H9 (cell line): ENCODE results near the gene HP. TPM values are rescaled to one million over a fixed set of nuclear protein-coding genes. Genes with fewer than 3 reads are reported as not detected.

ENCODE experiments used
- DNase-seq: peaks from one replicate; pipeline ENCODE4 v3.0.0-alpha.2; 2017
- H2AFZ ChIP-seq: one replicate; pipeline ENCODE4 v1.6.1; 2013; ENCODE audit warnings: mild to moderate bottlenecking, low read length, control low read depth, moderate library complexity
- H2AK5ac ChIP-seq: 2 replicates; pipeline ENCODE4 v1.6.1; 2013; ENCODE audit warnings: low read length, control low read depth, mixed read lengths; ENCODE audit not compliant: insufficient read length
- H2BK120ac ChIP-seq: one replicate; pipeline ENCODE4 v1.6.1; 2013; ENCODE audit warnings: low read depth, mild to moderate bottlenecking, low read length, control low read depth, inconsistent platforms; ENCODE audit not compliant: poor library complexity, severe bottlenecking
- H2BK12ac ChIP-seq: 2 replicates; pipeline ENCODE4 v1.6.1; 2013; ENCODE audit warnings: low read length, control low read depth, mixed read lengths, low read depth; ENCODE audit not compliant: insufficient read length
- H2BK15ac ChIP-seq: 2 replicates; pipeline ENCODE4 v1.6.1; 2013; ENCODE audit warnings: low read depth, low read length, control low read depth
- H2BK20ac ChIP-seq: one replicate; pipeline ENCODE4 v1.6.1; 2013; ENCODE audit warnings: low read depth, mild to moderate bottlenecking, low read length, control low read depth, inconsistent platforms; ENCODE audit not compliant: poor library complexity, severe bottlenecking
- H2BK5ac ChIP-seq: 2 replicates; pipeline ENCODE4 v1.6.1; 2013; ENCODE audit warnings: low read length, control low read depth, mixed read lengths; ENCODE audit not compliant: insufficient read length
- H3K14ac ChIP-seq: 2 replicates; pipeline ENCODE4 v1.6.1; 2013; ENCODE audit warnings: low read length, control low read depth; ENCODE audit not compliant: insufficient read depth
- H3K18ac ChIP-seq: 2 replicates; pipeline ENCODE4 v1.6.1; 2013; ENCODE audit warnings: low read depth, mild to moderate bottlenecking, mixed read lengths, low read length, control low read depth; ENCODE audit not compliant: insufficient read length
- H3K23ac ChIP-seq: 2 replicates; pipeline ENCODE4 v1.6.1; 2013; ENCODE audit warnings: low read length, control low read depth, mixed read lengths, low read depth; ENCODE audit not compliant: insufficient read length
- H3K23me2 ChIP-seq: 2 replicates; pipeline ENCODE4 v1.6.1; 2013; ENCODE audit warnings: low read depth, mild to moderate bottlenecking, mixed read lengths, low read length, control low read depth; ENCODE audit not compliant: insufficient read length, poor library complexity, severe bottlenecking
- H3K27ac ChIP-seq: 2 replicates; pipeline ENCODE4 v1.5.1; 2013; ENCODE audit warnings: low read length, control low read depth, mixed read lengths, low read depth; ENCODE audit not compliant: insufficient read length
- H3K27me3 ChIP-seq: 2 replicates; pipeline ENCODE4 v1.6.1; 2013; ENCODE audit warnings: low read length, control low read depth, inconsistent platforms; ENCODE audit not compliant: insufficient read depth
- H3K4ac ChIP-seq: 2 replicates; pipeline ENCODE4 v1.6.1; 2013; ENCODE audit warnings: low read depth, mild to moderate bottlenecking, control low read depth, inconsistent platforms, low read length, moderate library complexity
- H3K4me1 ChIP-seq: 2 replicates; pipeline ENCODE4 v1.6.1; 2013; ENCODE audit warnings: low read length, control low read depth, inconsistent platforms; ENCODE audit not compliant: insufficient read depth
- H3K4me2 ChIP-seq: 2 replicates; pipeline ENCODE4 v1.6.1; 2013; ENCODE audit warnings: low read length, control low read depth, mixed read lengths; ENCODE audit not compliant: insufficient read length, insufficient read depth
- H3K56ac ChIP-seq: 2 replicates; pipeline ENCODE4 v1.6.1; 2013; ENCODE audit warnings: low read depth, mild to moderate bottlenecking, mixed read lengths, low read length, control low read depth; ENCODE audit not compliant: insufficient read length
- H3K79me1 ChIP-seq: 2 replicates; pipeline ENCODE4 v1.6.1; 2013; ENCODE audit warnings: low read depth, mild to moderate bottlenecking, moderate library complexity, low read length, control low read depth, inconsistent platforms; ENCODE audit not compliant: insufficient read depth, poor library complexity, severe bottlenecking
- H3K79me2 ChIP-seq: 2 replicates; pipeline ENCODE4 v1.6.1; 2013; ENCODE audit warnings: low read length, control low read depth, inconsistent platforms; ENCODE audit not compliant: insufficient read depth
- H3K9ac ChIP-seq: 2 replicates; pipeline ENCODE4 v1.6.1; 2013; ENCODE audit warnings: low read length, control low read depth, mixed read lengths; ENCODE audit not compliant: insufficient read length; ENCODE audit errors: extremely low read depth
- H3K9me3 ChIP-seq: one replicate; pipeline ENCODE4 v1.6.1; 2013; ENCODE audit warnings: low read depth, low read length, inconsistent platforms; ENCODE audit not compliant: control insufficient read depth
- H3T11ph ChIP-seq: one replicate; pipeline ENCODE4 v1.6.1; 2013; ENCODE audit warnings: mild to moderate bottlenecking, low read length, control low read depth, inconsistent platforms
- H4K20me1 ChIP-seq: one replicate; pipeline ENCODE4 v1.6.1; 2013; ENCODE audit not compliant: control insufficient read depth, insufficient read length, insufficient read depth
- H4K5ac ChIP-seq: 2 replicates; pipeline ENCODE4 v1.6.1; 2013; ENCODE audit warnings: low read depth, mild to moderate bottlenecking, mixed read lengths, low read length, control low read depth; ENCODE audit not compliant: insufficient read length
- H4K8ac ChIP-seq: replicated peaks from 2 replicates; pipeline ENCODE4 v1.6.1; 2013; ENCODE audit warnings: low read length, control low read depth, mixed read lengths, low read depth; ENCODE audit not compliant: insufficient read length
- H4K91ac ChIP-seq: 2 replicates; pipeline ENCODE4 v1.6.1; 2013; ENCODE audit warnings: low read depth, mild to moderate bottlenecking, moderate library complexity, mixed read lengths, low read length, control low read depth; ENCODE audit not compliant: insufficient read length
- H3K27ac Mint-ChIP-seq, 3 experiments: 2 replicates in 2 of 3; 3 replicates in 1 of 3; pipeline ENCODE4 v1.8.0; 2020 to 2021; ENCODE audit warnings: mixed read lengths in 3 of 3, mild to moderate bottlenecking in 1 of 3, moderate library complexity in 1 of 3
- H3K27me3 Mint-ChIP-seq: 2 replicates; pipeline ENCODE4 v1.8.0; 2021; ENCODE audit warnings: low read depth, mild to moderate bottlenecking, moderate library complexity, mixed read lengths
- H3K36me3 Mint-ChIP-seq, 3 experiments: 2 replicates in 2 of 3; 3 replicates in 1 of 3; pipeline ENCODE4 v1.8.0; 2020 to 2021; ENCODE audit warnings: low read depth in 3 of 3, mixed read lengths in 3 of 3; ENCODE audit not compliant: insufficient read depth in 1 of 3
- H3K4me1 Mint-ChIP-seq, 2 experiments: 2 replicates each; pipeline ENCODE4 v1.8.0; 2020; ENCODE audit warnings: mixed read lengths in 2 of 2
- H3K4me3 Mint-ChIP-seq, 2 experiments: 2 replicates in 1 of 2; 3 replicates in 1 of 2; pipeline ENCODE4 v1.8.0; 2020 to 2021; ENCODE audit warnings: mild to moderate bottlenecking in 2 of 2, mixed read lengths in 2 of 2, moderate library complexity in 1 of 2
- H3K9me3 Mint-ChIP-seq, 2 experiments: 2 replicates in 1 of 2; 3 replicates in 1 of 2; pipeline ENCODE4 v1.8.0; 2020; ENCODE audit warnings: mild to moderate bottlenecking in 2 of 2, mixed read lengths in 2 of 2, moderate library complexity in 1 of 2
- CTCF ChIP-seq: fragments of 200-600 bp; sonication (generic); conservative IDR thresholded peaks from 3 replicates; pipeline ENCODE4 v1.8.0; 2021; ENCODE audit warnings: antibody characterized with exemption, mild to moderate bottlenecking
- WGBS: extraction: QIAGEN DNeasy Blood & Tissue Kit; methylation state at CpG from one replicate; pipeline ENCODE4 v1.1.7; 2013; ENCODE audit warnings: missing lambda C conversion rate, low lambda C conversion rate, mixed read lengths; ENCODE audit not compliant: insufficient read length; ENCODE audit errors: extremely low coverage; 5-methylcytosine and 5-hydroxymethylcytosine counted together
- total RNA-seq: library from RNA; stranded (reverse); gene quantifications from 2 replicates; pipeline ENCODE4 v1.2.1, GENCODE V29; 2021

HP gene
- total RNA-seq, 1 experiment from 2014 or later = not detected

- Mint-ChIP-seq H3K27me3 (peaks cover 7% of the 10 kb centered on the region; the same call in 1 of the 2 replicates), H3K4me1 (peaks cover 5 to 8% of the 10 kb centered on the region in 2 experiments; a peak in 2 of 4 replicates), H3K36me3 (no peaks in the 10 kb centered on the region; a peak in 1 of 7 replicates), H3K27ac (no peak overlapping the region), H3K4me3 (no peak overlapping the region), H3K9me3 (peaks cover 0 to 3% of the 10 kb centered on the region in 2 experiments; a peak in 2 of 5 replicates)
- WGBS = no CpG with 5 or more reads among the region's 4 CpGs
- Histone ChIP-seq H3K79me1 (no peaks in the 10 kb centered on the region), H3K9me3 (no peaks in the 10 kb centered on the region), H4K5ac (no peak overlapping the region), H3K56ac (no peak overlapping the region), H3K79me2 (no peaks in the 10 kb centered on the region), H3K27ac (no peak overlapping the region), H3K9ac (no peak overlapping the region), H2AFZ (no peak overlapping the region), H3K27me3 (no peaks in the 10 kb centered on the region), H3K4me2 (no peak overlapping the region), H2BK12ac (no peak overlapping the region), H2BK15ac (no peak overlapping the region), H4K91ac (no peak overlapping the region), H4K20me1 (no peaks in the 10 kb centered on the region), H3K4me1 (no peaks in the 10 kb centered on the region), H4K8ac (no peak overlapping the region), H3K14ac (no peak overlapping the region), H2BK20ac (no peak overlapping the region), H3T11ph (no peak overlapping the region), H2AK5ac (no peak overlapping the region), H3K18ac (no peak overlapping the region), H3K23ac (no peak overlapping the region), H3K4ac (no peak overlapping the region), H3K23me2 (no peaks in the 10 kb centered on the region), H2BK5ac (no peak overlapping the region), H2BK120ac (no peak overlapping the region)
- no peak for DNase-seq
- TF ChIP-seq CTCF = no peak
Observed at GRCh38 chr16:72068930-72069329, 14.6 kb downstream of the HP start.
